CD14-positive monocyte (primary cell): Measurements from ENCODE around the gene UBL4B. TPM values are rescaled to one million over a fixed set of nuclear protein-coding genes. Genes with fewer than 3 reads are reported as not detected.

ENCODE experiments used
- DNase-seq, 3 donors: peaks; one replicate each; pipeline ENCODE4 v3.0.0-alpha.2; 2011 to 2022
- H2AFZ ChIP-seq: 2 replicates; pipeline ENCODE4 v1.6.0; 2012; ENCODE audit warnings: mild to moderate bottlenecking, low read depth, low read length, inconsistent platforms; ENCODE audit not compliant: insufficient read depth, poor library complexity, severe bottlenecking
- H3K27ac ChIP-seq, 2 donors: 1 replicate in 1 of 2; 2 replicates in 1 of 2; pipeline ENCODE4 v1.5.1; 2012 to 2013; ENCODE audit warnings: low read length in 2 of 2, control low read depth in 1 of 2, inconsistent platforms in 1 of 2, low read depth in 1 of 2, mild to moderate bottlenecking in 1 of 2
- H3K27me3 ChIP-seq, 2 donors: one replicate each; pipeline versions ENCODE4 v1.6.0 to v1.6.1; 2011 to 2013; ENCODE audit warnings: low read length in 2 of 2; ENCODE audit not compliant: control insufficient read depth in 2 of 2, insufficient read depth in 2 of 2
- H3K36me3 ChIP-seq, 2 donors: replicated peaks in 1 of 2; 1 replicate in 1 of 2; 2 replicates in 1 of 2; pipeline versions ENCODE4 v1.5.1 to v1.6.1; 2012 to 2013; ENCODE audit warnings: low read length in 2 of 2, control low read depth in 1 of 2, inconsistent platforms in 1 of 2, mild to moderate bottlenecking in 1 of 2; ENCODE audit not compliant: insufficient read depth in 2 of 2, control insufficient read depth in 1 of 2
- H3K4me1 ChIP-seq, 2 donors: 1 replicate in 1 of 2; 2 replicates in 1 of 2; pipeline versions ENCODE4 v1.5.1 to v1.6.1; 2012 to 2013; ENCODE audit warnings: low read length in 2 of 2, control low read depth in 1 of 2, inconsistent platforms in 1 of 2, mild to moderate bottlenecking in 1 of 2, moderate library complexity in 1 of 2; ENCODE audit not compliant: insufficient read depth in 2 of 2, control insufficient read depth in 1 of 2
- H3K4me2 ChIP-seq: replicated peaks from 2 replicates; pipeline ENCODE3; 2012; ENCODE audit warnings: low read length, moderate library complexity, mild to moderate bottlenecking; ENCODE audit not compliant: poor library complexity, severe bottlenecking; ENCODE audit errors: extremely low read depth
- H3K4me3 ChIP-seq, 3 experiments: fragments of 200-600 bp in 1 of 3; sonication (generic) in 1 of 3; replicated peaks in 1 of 3; 1 replicate in 2 of 3; 2 replicates in 1 of 3; pipeline ENCODE4 v1.5.1; 2011 to 2013; ENCODE audit warnings: low read length in 3 of 3, mild to moderate bottlenecking in 3 of 3, control low read depth in 2 of 3, low read depth in 2 of 3, inconsistent platforms in 1 of 3, moderate library complexity in 1 of 3
- H3K79me2 ChIP-seq: 2 replicates; pipeline ENCODE4 v1.6.0; 2012; ENCODE audit warnings: mild to moderate bottlenecking, control low read depth, inconsistent platforms, low read length, moderate library complexity; ENCODE audit not compliant: insufficient read depth
- H3K9ac ChIP-seq: 2 replicates; pipeline ENCODE4 v1.6.0; 2017; ENCODE audit warnings: low read length, mild to moderate bottlenecking; ENCODE audit not compliant: insufficient read depth, poor library complexity, severe bottlenecking
- H3K9me3 ChIP-seq, 2 donors: replicated peaks in 1 of 2; 1 replicate in 1 of 2; 2 replicates in 1 of 2; pipeline versions ENCODE4 v1.5.1 to v1.6.1; 2012 to 2013; ENCODE audit warnings: low read length in 2 of 2, control low read depth in 1 of 2; ENCODE audit not compliant: control insufficient read depth in 1 of 2, insufficient read depth in 1 of 2
- H4K20me1 ChIP-seq: 2 replicates; pipeline ENCODE4 v1.6.0; 2012; ENCODE audit warnings: mild to moderate bottlenecking, low read length, control low read depth, moderate library complexity; ENCODE audit not compliant: insufficient read depth
- H3K27ac Mint-ChIP-seq, 7 donors: one replicate each; pipeline ENCODE4 v1.8.0; 2020; ENCODE audit warnings: mild to moderate bottlenecking in 7 of 7, mixed read lengths in 7 of 7, moderate library complexity in 6 of 7, inconsistent platforms in 2 of 7
- H3K27me3 Mint-ChIP-seq, 3 donors: one replicate each; pipeline ENCODE4 v1.8.0; 2021 to 2022; ENCODE audit warnings: low read depth in 3 of 3, mild to moderate bottlenecking in 3 of 3, mixed read lengths in 3 of 3, moderate library complexity in 3 of 3, inconsistent platforms in 1 of 3
- H3K36me3 Mint-ChIP-seq, 2 donors: one replicate each; pipeline ENCODE4 v1.8.0; 2020; ENCODE audit warnings: mixed read lengths in 2 of 2, inconsistent platforms in 1 of 2, mild to moderate bottlenecking in 1 of 2
- H3K4me1 Mint-ChIP-seq: one replicate; pipeline ENCODE4 v1.8.0; 2020; ENCODE audit warnings: mild to moderate bottlenecking, mixed read lengths
- H3K4me3 Mint-ChIP-seq, 2 donors: one replicate each; pipeline ENCODE4 v1.8.0; 2020; ENCODE audit warnings: mild to moderate bottlenecking in 2 of 2, mixed read lengths in 2 of 2, moderate library complexity in 1 of 2
- H3K9me3 Mint-ChIP-seq, 7 donors: one replicate each; pipeline ENCODE4 v1.8.0; 2020 to 2022; ENCODE audit warnings: mixed read lengths in 7 of 7, mild to moderate bottlenecking in 6 of 7, moderate library complexity in 6 of 7, inconsistent platforms in 2 of 7
- WGBS: methylation state at CpG from one replicate; pipeline ENCODE4 v1.1.5; 2013; ENCODE audit warnings: missing lambda C conversion rate; ENCODE audit not compliant: insufficient coverage; 5-methylcytosine and 5-hydroxymethylcytosine counted together
- intact Hi-C, 2 donors: fragments of 100-400 bp; cut with micrococcal nuclease; formaldehyde crosslinking; loops; one replicate each; pipeline versions ENCODE4 v1.15.0 to v1.15.1; 2023
- polyA minus RNA-seq: library from RNA; depleted of rRNA, polyadenylated mRNA; stranded (reverse); fragments of >200 nt; gene quantifications from 2 replicates; pipeline ENCODE4 v1.2.3, GENCODE V29; 2012
- polyA plus RNA-seq, 3 donors: library from polyadenylated mRNA; depleted of rRNA in 1 of 3; unstranded in 2 of 3; stranded (reverse) in 1 of 3; fragments of 300-500 nt in 2 of 3; fragments of >200 nt in 1 of 3; fragmentation: Illumina TruSeq in 2 of 3; gene quantifications; 1 replicate in 2 of 3; 2 replicates in 1 of 3; pipeline ENCODE4 v1.2.3, GENCODE V29; 2012 to 2021
- total RNA-seq, 12 experiments: library from RNA in 1 of 12; stranded (reverse) in 1 of 12; fragments of 120-200 nt in 1 of 12; gene quantifications; one replicate each; pipeline ENCODE4 v1.2.4 and lab custom pipeline; 2013 to 2026; ENCODE audit warnings: mixed read lengths in 6 of 12, inconsistent platforms in 1 of 12
- TF ChIP-seq, protein P1 (sequence below): fragments of 200-600 bp; IDR thresholded peaks from one replicate; pipeline ENCODE4 v1.8.0; 2022; ENCODE audit warnings: antibody characterized with exemption, mild to moderate bottlenecking

The UBL4B gene
- not detected for total RNA-seq (2013)
- polyA plus RNA-seq (not detected), polyA minus RNA-seq (not detected in 2 replicates), total RNA-seq (lab: John Stamatoyannopoulos, UW) (0 to 0.15 (median 0) reads per million in 11 experiments)

DNA sequence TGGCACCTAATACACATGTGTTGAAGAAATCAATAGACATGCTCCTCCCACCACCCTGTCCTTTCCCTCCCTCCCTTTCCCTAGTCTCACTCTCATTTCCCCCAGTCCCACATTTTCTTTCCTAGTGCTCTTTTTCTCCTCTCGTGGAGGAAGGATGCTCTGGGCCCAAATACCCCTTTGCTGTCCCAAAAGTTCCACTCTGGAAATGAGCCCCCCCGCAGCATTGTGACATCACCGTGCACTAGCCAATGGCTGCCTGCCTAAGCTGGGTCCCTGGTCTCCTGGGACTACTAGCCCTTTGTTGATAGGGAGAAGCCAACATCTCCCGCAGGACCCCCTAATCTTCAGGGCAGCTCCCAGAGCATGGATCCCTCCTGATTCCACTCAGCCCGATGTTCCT lies at the start of gene UBL4B:
Gene UBL4B (plus strand): TSS at position 301 of the 400 bp plus-strand sequence. CDS start 92 bp downstream, at position 393.
- H4K20me1 ChIP-seq = no peaks in the 10 kb centered on the region
- intact Hi-C loops = no loop called here
- Mint-ChIP-seq H3K4me1 (no peaks in the 10 kb centered on the region), H3K36me3 (no peaks in the 10 kb centered on the region), H3K27ac (peak within 1 kb of the TSS in 2 of 7 donors; percentile 24 to 41), H3K4me3 (no peak within 1 kb of the TSS), H3K27me3 (peaks cover 30 to 32% (median 31%) of the 10 kb centered on the region in 3 donors), H3K9me3 (peaks cover 0 to 3% (median 0%) of the 10 kb centered on the region in 7 donors)
- H3K27ac ChIP-seq = no peak within 1 kb of the TSS
- no peak within 1 kb of the TSS for H2AFZ ChIP-seq
- TF ChIP-seq, protein P1, sequence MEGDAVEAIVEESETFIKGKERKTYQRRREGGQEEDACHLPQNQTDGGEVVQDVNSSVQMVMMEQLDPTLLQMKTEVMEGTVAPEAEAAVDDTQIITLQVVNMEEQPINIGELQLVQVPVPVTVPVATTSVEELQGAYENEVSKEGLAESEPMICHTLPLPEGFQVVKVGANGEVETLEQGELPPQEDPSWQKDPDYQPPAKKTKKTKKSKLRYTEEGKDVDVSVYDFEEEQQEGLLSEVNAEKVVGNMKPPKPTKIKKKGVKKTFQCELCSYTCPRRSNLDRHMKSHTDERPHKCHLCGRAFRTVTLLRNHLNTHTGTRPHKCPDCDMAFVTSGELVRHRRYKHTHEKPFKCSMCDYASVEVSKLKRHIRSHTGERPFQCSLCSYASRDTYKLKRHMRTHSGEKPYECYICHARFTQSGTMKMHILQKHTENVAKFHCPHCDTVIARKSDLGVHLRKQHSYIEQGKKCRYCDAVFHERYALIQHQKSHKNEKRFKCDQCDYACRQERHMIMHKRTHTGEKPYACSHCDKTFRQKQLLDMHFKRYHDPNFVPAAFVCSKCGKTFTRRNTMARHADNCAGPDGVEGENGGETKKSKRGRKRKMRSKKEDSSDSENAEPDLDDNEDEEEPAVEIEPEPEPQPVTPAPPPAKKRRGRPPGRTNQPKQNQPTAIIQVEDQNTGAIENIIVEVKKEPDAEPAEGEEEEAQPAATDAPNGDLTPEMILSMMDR = no peak
- H3K4me1 ChIP-seq = no peaks in the 10 kb centered on the region
- no peak within 1 kb of the TSS for H3K9ac ChIP-seq
- no peak within 1 kb of the TSS for H3K4me3 ChIP-seq
- WGBS = 88% methylated on average over 4 of the region's 5 CpGs
- H3K36me3 ChIP-seq = no peaks in the 10 kb centered on the region
- no peak for DNase-seq
- no peak within 1 kb of the TSS for H3K4me2 ChIP-seq
- H3K79me2 ChIP-seq = no peaks in the 10 kb centered on the region
- H3K27me3 ChIP-seq = peaks cover 0 to 7% of the 10 kb centered on the region in 2 donors
- no peaks in the 10 kb centered on the region for H3K9me3 ChIP-seq

- peaks cover 28 to 33% (median 33%) of the 10 kb centered on the region in 3 donors for H3K27me3 Mint-ChIP-seq
- peaks cover 10 to 25% of the 10 kb centered on the region in 2 donors for H3K27me3 ChIP-seq
- no peaks in the 10 kb centered on the region for H3K79me2 ChIP-seq
- intact Hi-C loops = no loop called here
- peaks cover 0 to 9% of the 10 kb centered on the region in 2 donors for H3K9me3 ChIP-seq
- H3K36me3 Mint-ChIP-seq = peaks cover 32 to 37% of the 10 kb centered on the region in 2 donors
- H3K27ac ChIP-seq = no peak overlapping the region
- TF ChIP-seq, protein P1 = no peak
- H3K27ac Mint-ChIP-seq = peak overlapping the region in 1 of 7 donors; percentile 49
- peaks cover 0 to 5% (median 0%) of the 10 kb centered on the region in 7 donors for H3K9me3 Mint-ChIP-seq
- no peak overlapping the region for H2AFZ ChIP-seq
- H3K4me1 ChIP-seq = peaks cover 10 to 12% of the 10 kb centered on the region in 2 donors
- no peak overlapping the region for H3K4me3 Mint-ChIP-seq
- DNase-seq = no peak
- no peak overlapping the region for H3K4me3 ChIP-seq
- H3K36me3 ChIP-seq = peaks cover 0 to 14% of the 10 kb centered on the region in 2 donors
- H3K9ac ChIP-seq = no peak overlapping the region
- peaks cover 10% of the 10 kb centered on the region for H3K4me1 Mint-ChIP-seq
- peaks cover 13% of the 10 kb centered on the region for H4K20me1 ChIP-seq
- H3K4me2 ChIP-seq = no peak overlapping the region
- no CpG with 5 or more reads among the region's 2 CpGs for WGBS
These were observed 49.6 kb upstream of the UBL4B start for GRCh38 chr1:110062612-110063011.
